ENCODE results near the gene FIBCD1. TPM values are rescaled to one million over a fixed set of nuclear protein-coding genes. Genes with fewer than 3 reads are reported as not detected.

FIBCD1 gene
- total RNA-seq, 4 donors from 2014 or later: 4.2 TPM; not detected in 3

DNA sequence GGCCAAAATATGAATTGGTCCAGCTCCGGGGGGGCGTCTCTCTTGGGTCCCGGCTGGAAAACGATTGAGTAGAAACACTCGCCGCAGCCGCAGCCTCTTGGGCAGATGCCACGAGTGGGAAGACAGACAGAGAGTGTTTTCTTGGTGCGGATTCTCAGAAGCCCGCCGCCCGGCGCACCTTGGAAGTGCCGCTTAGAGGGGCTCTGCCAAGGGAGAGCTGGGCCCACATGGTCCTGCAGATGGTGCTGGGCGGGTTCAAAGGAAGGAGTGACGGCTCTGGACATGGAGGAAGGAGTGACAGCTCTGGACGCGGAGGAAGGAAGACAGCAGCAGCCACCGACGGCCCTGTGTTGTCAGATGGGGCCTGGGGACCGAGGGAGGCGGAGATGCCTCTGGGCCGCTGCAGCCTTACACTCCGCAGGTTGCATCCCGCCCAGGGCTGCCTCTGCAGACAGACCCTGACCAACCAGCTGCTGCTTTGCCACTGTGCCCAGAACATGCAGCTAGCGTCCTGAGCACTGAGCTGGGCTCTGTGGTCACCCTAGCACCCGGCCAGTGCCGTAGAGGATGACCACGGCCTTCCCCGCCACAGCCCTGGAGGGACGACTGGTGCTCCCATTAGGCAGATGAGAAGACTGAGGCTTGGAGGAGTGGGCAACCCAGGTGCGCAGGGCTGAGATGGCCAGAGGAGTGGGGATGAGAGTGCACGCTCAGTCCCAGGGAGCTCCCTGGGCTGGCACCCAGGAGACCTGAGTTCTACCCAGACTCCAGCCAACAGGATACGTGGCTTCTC lies 21.7 kb downstream of the FIBCD1 start:
- TF ChIP-seq, protein P1, sequence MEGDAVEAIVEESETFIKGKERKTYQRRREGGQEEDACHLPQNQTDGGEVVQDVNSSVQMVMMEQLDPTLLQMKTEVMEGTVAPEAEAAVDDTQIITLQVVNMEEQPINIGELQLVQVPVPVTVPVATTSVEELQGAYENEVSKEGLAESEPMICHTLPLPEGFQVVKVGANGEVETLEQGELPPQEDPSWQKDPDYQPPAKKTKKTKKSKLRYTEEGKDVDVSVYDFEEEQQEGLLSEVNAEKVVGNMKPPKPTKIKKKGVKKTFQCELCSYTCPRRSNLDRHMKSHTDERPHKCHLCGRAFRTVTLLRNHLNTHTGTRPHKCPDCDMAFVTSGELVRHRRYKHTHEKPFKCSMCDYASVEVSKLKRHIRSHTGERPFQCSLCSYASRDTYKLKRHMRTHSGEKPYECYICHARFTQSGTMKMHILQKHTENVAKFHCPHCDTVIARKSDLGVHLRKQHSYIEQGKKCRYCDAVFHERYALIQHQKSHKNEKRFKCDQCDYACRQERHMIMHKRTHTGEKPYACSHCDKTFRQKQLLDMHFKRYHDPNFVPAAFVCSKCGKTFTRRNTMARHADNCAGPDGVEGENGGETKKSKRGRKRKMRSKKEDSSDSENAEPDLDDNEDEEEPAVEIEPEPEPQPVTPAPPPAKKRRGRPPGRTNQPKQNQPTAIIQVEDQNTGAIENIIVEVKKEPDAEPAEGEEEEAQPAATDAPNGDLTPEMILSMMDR (IDR thresholded peaks at IDR 0.05; ENCODE audit: low read depth): no peak

DNA sequence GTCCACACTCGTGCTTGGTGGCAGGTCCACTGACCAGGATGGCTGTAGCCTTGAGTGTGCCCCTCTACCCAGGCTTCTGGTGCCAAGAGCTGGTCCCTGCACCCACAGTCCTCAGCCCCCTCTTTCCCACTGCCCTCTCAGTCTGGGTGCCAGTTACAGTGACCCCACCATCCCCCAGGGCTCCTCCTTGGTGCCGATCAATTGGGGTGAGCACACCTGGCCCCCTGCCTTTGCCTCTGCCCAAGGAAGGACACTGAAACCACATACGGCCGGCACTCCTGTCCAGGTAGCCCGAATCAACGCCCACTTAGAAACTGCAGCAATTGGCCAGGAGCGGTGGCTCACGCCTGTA lies 24.0 kb downstream of the FIBCD1 start:
- TF ChIP-seq, protein P1 (IDR thresholded peaks at IDR 0.05; ENCODE audit: low read depth): no peak

DNA sequence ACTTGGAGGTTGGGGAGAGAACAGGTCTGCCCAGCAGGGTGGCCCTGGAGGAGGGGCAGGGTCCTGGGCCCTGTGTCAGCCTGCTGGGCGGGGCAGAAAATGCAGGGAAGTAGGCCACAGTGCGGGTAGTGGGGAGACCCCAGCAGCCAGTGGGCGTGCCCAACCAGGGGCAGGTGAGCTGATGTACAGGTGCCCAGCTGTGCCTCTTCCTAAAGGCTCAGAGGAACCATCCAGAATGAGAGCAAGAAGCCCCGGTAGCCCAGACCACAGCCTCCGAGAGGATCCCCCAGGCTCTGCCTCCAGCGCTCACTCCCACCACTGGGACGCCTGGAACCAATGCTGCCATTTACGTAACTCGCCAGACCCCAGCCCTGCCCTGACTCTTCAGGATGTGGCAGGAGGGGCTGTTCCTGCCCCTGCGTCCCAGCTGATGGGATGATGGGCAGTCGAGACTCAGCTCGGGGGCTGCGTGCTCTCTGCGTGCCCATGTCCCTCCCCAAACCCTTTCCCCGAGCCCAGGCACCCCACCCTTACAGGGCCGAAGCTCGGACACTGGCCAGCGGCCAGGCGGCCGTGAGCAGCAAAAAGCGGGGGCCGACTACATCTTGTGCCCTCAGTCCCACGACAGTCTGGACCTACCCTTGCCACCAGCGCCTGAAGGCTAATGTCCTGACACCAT lies 24.5 kb downstream of the FIBCD1 start:
- TF ChIP-seq, protein P1 (IDR thresholded peaks at IDR 0.05; ENCODE audit: low read depth): no peak

DNA sequence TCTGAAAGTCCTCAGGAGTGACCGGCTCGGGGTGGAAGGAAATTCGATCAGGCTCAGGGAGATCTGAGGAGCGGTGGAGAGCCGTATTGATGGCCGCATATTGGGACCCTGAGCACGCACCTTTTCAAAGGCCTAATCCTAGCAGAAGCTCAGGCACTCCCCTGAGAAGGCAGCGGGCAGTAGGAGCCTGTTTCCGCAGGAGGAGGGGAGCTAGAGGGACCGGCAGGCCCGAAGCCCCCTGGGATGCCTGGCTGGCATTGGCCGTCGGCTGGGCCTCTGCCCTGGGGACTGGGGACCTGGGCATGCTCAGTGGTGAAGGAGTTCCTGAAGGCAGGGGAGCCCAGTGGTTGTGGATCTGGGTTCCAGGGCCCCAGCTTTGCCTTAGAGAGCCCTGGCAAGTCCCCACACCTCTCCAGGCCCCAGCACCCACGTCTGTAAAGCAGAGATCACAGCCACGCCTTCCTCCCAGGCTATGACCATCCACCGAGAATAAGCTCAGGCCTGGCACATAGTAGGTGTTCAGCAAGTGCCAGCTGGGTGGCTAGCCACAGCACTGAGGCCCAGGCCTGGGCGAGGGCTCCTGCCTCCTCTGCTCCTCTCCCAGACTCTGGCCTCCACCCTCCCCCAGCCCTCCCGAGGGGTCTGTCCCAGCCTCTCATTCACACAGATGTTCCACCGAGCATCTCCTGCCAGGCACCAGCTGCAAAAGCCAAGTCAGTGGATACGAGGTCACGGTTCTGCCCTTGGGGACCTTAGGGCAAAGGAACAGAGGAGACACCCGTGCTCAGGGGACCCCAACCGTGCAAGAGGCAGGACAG lies 25.2 kb downstream of the FIBCD1 start:
- TF ChIP-seq, protein P1 (IDR thresholded peaks at IDR 0.05; ENCODE audit: low read depth): no peak

DNA sequence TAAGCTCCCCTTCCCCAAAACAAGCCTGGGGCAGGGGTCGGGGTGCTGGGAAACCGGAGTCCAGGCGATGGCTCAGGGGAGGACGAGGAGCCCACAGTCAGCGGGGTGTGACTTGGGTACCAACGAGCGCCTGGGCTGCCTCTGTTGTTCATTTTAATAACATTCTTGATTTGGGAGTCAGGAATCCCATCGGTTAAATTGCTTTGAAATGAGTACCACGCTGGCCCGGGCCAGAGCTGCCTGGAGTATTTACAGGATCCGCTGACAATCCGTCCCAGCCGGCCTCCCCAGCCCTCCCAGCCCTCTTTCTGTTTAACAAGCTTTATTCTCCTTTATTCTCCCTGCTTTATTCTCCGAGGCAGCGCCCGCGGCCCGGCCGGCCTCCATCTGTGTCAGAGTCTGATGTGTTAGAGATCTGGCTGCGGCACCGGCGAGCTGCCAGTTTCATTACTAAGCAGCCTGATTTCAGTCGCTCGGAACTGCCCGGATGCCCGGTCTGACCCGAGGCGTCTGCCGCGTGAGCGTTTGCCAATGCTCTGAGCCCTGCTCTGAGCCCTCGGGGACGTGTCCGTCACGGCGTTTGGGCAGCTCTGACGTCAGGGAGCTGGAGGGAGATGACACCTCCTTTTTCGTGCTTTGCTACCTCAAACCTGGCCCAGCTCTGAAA lies 26.0 kb downstream of the FIBCD1 start:
- TF ChIP-seq, protein P1 (IDR thresholded peaks at IDR 0.05; ENCODE audit: low read depth): no peak

DNA sequence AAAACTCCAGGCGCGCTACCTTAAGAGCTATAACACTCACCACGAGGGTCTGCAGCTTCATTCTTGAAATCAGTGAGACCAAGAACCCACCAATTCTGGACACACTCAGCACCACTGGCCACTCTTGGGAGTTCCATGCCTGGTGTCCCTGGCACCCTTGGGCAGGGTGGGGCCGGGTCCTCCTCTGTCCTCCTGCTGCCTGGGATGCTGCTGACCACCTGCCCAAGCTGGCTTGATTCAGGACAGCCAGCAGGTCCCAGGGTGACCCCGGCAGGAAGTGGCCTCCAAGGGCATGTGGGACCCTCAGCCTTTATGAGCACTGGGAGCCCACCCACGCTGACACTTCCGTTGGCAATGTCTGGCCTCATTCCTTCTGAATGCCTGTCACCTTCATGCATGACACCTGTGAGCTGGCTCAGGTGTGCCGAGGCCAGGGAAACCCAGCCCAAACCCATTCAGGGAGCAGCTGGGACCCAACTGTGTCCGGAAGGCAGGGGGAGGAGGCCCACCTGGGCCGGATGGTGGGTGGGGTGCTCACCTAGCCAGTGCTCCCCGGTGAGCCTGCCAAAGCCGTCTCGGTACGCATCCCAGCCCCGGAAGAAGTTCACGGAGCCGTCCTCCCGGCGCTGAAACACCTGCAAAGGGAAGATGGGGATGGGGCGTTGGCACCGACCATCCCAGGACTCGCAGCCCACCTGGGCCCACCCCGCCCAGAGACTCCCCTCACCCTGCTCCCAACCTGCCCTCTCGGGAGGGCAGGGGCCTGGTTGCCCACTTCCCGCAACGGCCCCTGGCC lies 27.6 kb downstream of the FIBCD1 start:
- TF ChIP-seq, protein P1 (IDR thresholded peaks at IDR 0.05; ENCODE audit: low read depth): no peak
